Measurements from ENCODE around the gene RUVBL2. TPM values are rescaled to one million over a fixed set of nuclear protein-coding genes. Genes with fewer than 3 reads are reported as not detected.

Gene RUVBL2
- total and polyA plus RNA-seq, 8 donors, result 17.0 to 44.9 (median 32.6) TPM

- Histone ChIP-seq H3K27me3 (no peaks in the 10 kb centered on the region), H3K9me3 (no peaks in the 10 kb centered on the region), H3K4me3 (no peak overlapping the region), H3K27ac (no peak overlapping the region), H3K36me3 (peaks cover 0 to 8% (median 0%) of the 10 kb centered on the region in 3 donors), H3K4me1 (peaks cover 0 to 7% (median 0%) of the 10 kb centered on the region in 3 donors)
- DNase-seq (no peak), FAIRE-seq (no peak), ATAC-seq (no peak)
- no peak for TF ChIP-seq CTCF (IDR thresholded peaks at IDR 0.05)
- 93 to 97% methylated on average over 7 of the region's 7 CpGs for WGBS, 2 donors
- intact Hi-C loops (cut with DNase I), result no loop called here
Measured at GRCh38 chr19:48988286-48988685, 5.4 kb upstream of the RUVBL2 start.

GRCh38 chr19:48988860-48989259 lies 4.8 kb upstream of the RUVBL2 start:
- Histone ChIP-seq H3K27me3 (no peaks in the 10 kb centered on the region), H3K9me3 (no peaks in the 10 kb centered on the region), H3K4me1 (peaks cover 0 to 7% (median 0%) of the 10 kb centered on the region in 3 donors), H3K27ac (no peak overlapping the region), H3K36me3 (peaks cover 0 to 8% (median 0%) of the 10 kb centered on the region in 3 donors), H3K4me3 (no peak overlapping the region)
- FAIRE-seq (no peak), DNase-seq (no peak), ATAC-seq (no peak)
- WGBS, 2 donors, result 93 to 94% methylated on average over 9 of the region's 9 CpGs
- TF ChIP-seq CTCF (IDR thresholded peaks at IDR 0.05), result no peak
- intact Hi-C loops (cut with DNase I), result no loop called here

- ATAC-seq (no peak), FAIRE-seq (no peak), DNase-seq (no peak)
- intact Hi-C loops (cut with DNase I), result no loop called here
- Histone ChIP-seq H3K27me3 (no peaks in the 10 kb centered on the region), H3K9me3 (no peaks in the 10 kb centered on the region), H3K27ac (no peak overlapping the region), H3K4me3 (no peak overlapping the region), H3K36me3 (peaks cover 0 to 5% (median 0%) of the 10 kb centered on the region in 3 donors), H3K4me1 (peaks cover 5 to 14% (median 6%) of the 10 kb centered on the region in 3 donors)
- no peak for TF ChIP-seq CTCF (IDR thresholded peaks at IDR 0.05)
- 82 to 88% methylated on average over 17 of the region's 17 CpGs for WGBS, 2 donors
Measured at GRCh38 chr19:48989701-48990291, 3.9 kb upstream of the RUVBL2 start.

- Histone ChIP-seq H3K4me1 (peaks cover 5 to 15% (median 6%) of the 10 kb centered on the region in 3 donors), H3K36me3 (no peaks in the 10 kb centered on the region), H3K27me3 (no peaks in the 10 kb centered on the region), H3K27ac (no peak overlapping the region), H3K9me3 (no peaks in the 10 kb centered on the region), H3K4me3 (no peak overlapping the region)
- intact Hi-C loops (cut with DNase I), result no loop called here
- FAIRE-seq (no peak), DNase-seq (no peak), ATAC-seq (no peak)
- TF ChIP-seq CTCF (IDR thresholded peaks at IDR 0.05), result no peak
- WGBS, 2 donors, result 80 to 83% methylated on average over 4 of the region's 4 CpGs
Measured at GRCh38 chr19:48990400-48990799, 3.3 kb upstream of the RUVBL2 start.

GRCh38 chr19:48991011-48991609 lies 2.6 kb upstream of the RUVBL2 start:
- Histone ChIP-seq H3K27ac (no peak overlapping the region), H3K36me3 (no peaks in the 10 kb centered on the region), H3K9me3 (no peaks in the 10 kb centered on the region), H3K4me1 (peaks cover 5 to 15% (median 6%) of the 10 kb centered on the region in 3 donors), H3K4me3 (no peak overlapping the region), H3K27me3 (no peaks in the 10 kb centered on the region)
- ATAC-seq, result no peak
- no peak for TF ChIP-seq CTCF (IDR thresholded peaks at IDR 0.05)
- peak in 1 of 6 donors; percentile 25 for DNase-seq
- no peak for FAIRE-seq
- 86% methylated on average over 22 of the region's 22 CpGs for WGBS, 2 donors
- intact Hi-C loops (cut with DNase I), result no loop called here
